HTERT RPE-1 (cell line): Measurements from ENCODE around the gene GTPBP10.
"Not testable (repeated sequence)": the region's sequence is repeated elsewhere in the genome, so short reads cannot be mapped to it uniquely, and the experiment has no call there.

Experiments used
- in situ Hi-C: fragments of 300-500 bp; cut with MboI; formaldehyde crosslinking; loops from 4 replicates; pipeline ENCODE4 v1.14.3; 2020; ENCODE audit warnings: low sequenced_read_pairs

Gene GTPBP10

GRCh38 chr7:90346336-90347125 is at the start of gene GTPBP10:
GTPBP10 (plus strand) TSS chr7:90346716; CDS start chr7:90346742, 26 bp downstream.
- in situ Hi-C loops, result no loop called here

DNA sequence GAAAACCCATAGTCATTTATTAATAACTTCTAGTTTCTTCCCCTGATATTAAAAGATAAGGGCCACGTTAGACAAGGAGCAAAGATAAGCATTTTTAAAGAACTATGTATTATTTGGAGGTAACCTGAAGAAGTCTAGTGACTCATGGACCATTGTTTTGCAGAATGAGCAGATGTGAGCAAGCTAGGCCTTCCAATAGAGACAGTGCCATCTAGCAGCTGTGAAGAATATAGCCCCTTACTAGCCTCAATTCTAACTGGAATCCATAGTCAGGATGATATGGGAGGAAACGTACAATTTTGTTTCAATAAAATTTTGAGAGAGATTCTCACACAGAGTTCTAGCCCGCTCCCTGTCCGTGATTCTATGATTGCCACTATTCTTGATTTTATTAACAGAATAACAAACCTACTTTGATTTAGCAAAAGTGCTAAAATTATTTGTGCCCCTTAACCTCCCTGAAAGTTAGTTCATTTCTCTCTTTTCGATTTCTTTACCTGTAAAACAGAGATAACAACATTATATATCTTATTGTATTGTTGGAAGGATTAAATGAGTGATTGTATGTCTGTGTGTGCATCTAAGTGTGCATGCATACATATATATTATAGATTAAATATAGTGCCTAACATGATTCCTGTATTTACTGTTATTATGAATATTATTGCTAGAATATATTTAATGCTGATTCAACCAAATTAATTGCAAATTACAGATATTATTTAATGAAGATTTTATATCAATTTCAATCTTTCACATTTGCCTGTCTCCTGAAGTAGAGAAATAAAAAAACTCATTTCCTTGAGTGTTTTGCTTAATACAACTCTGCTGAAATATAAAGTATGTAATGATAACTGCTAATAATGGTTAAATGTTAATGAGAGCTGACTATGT is 48.1 kb upstream of the GTPBP10 start:
- in situ Hi-C loops, result no loop called here

- in situ Hi-C loops, result no loop called here
Observed at GRCh38 chr7:90303241-90303640, 43.3 kb upstream of the GTPBP10 start.

DNA sequence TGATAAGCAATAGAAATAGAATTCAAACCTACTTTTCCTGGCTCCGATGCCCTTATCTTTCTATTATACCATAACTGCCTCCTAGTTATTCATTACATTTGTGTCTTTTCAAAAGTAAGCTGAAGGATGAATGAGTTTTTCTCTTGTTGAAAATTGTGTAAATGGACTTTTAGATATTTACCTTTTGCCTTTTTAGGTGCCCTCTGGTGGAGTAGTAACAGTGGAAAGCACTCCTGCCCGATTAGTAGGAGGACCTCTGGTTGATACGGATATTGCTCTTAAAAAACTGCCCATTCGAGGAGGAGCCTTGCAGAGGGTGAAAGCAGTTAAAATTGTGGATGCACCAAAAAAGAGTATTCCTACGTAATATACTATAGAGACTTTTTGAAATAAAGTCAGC is 36.6 kb upstream of the GTPBP10 start:
- in situ Hi-C loops, result no loop called here

DNA sequence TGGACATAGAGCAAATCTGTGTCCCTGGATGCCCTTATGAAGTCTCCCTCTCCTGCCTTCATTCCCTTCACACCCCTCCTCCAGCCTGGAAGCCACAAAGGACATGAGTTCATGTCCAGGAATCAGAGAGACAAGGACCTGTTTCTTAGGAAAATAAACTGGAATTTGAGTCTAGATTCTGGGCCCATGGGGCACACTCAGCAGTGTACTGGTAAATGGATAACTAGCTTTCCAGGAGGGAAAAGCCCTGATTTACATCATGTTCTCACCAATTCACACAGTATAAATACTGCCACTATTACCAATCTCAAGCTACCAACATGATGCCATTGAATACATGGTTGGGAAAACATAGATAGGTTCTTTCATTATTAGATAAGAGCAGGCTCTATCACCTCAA is 35.3 kb upstream of the GTPBP10 start:
- in situ Hi-C loops, result no loop called here

DNA sequence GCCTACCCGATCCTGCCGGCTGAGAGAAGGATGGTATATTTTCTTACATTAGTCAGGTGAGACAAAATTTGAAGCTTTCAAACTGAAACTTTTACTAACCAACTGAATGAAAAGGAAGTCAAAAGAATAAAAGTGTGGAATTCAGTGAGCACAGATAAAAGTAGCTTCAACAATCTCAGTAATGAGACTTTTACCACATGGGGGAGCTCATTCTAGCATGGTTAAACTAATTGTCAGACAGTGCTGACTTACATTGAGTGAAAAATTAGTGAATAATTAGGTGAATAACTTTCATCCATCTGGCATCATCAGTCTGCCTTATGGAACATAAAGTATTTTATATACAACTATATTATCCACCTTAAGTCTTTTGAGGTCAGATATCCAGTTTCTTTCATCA is 33.8 kb upstream of the GTPBP10 start:
- in situ Hi-C loops, result no loop called here

- in situ Hi-C loops, result no loop called here
Observed at GRCh38 chr7:90313907-90314306, 32.6 kb upstream of the GTPBP10 start.

GRCh38 chr7:90320014-90320413 is 26.5 kb upstream of the GTPBP10 start:
- in situ Hi-C loops, result no loop called here

DNA sequence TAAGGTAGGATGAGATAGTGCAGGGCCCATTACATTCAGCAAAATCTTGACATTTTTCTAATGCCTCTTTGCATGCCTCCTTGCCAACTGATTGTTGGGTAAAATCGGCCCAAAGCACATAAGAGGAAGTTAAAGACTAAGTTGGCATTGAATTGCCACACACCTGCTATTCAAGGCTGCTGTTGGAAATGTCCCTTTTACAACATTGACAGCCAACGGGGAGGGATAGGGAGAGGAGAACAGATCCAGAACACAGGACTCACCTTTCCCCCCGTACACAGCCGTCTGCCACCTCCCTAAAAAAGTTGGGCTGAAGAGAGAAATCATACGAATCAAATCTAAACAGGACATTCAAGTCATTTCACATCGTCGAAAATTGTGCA is 26.1 kb upstream of the GTPBP10 start:
- in situ Hi-C loops, result no loop called here

DNA sequence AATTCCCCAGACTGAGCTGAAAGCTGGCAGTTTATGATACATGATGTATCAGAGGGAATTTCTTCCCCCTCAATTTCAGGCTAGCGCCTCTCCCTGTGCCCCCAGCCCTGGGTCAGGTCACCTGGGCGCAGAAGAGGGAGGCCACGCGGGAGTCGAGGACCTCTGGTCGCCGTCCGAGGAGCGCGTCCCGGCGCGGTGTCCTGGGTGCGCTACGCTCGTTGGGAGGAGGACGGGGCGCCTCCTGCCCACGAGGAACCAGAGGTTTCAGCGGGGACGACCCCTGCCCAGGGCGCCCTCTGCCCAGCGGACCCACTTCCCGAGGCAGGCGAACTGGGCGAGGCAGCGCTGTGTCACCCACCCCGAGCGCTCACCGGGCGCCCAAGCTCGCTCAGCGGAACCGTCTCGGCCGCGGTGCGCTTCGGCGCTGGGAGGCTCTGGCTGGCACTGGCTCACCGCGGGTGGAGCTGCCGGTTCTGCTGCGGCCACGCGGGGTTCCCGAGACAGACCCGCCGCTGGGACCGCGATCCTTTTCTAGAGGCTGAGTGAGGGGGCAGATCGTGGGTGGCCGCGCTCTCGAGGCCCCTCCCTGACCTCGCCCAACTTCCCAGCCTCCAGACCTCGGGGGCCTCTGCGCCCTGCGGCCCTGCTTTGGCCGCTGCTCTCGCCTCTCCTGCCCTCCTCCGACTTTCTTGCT is 25.6 kb upstream of the GTPBP10 start, which contains the start of gene FAM237B:
Gene FAM237B, minus strand, starts transcription at position 504 of the 694 bp plus-strand sequence. CDS start 1,556 bp downstream, outside the sequence.
- in situ Hi-C loops, result no loop called here

DNA sequence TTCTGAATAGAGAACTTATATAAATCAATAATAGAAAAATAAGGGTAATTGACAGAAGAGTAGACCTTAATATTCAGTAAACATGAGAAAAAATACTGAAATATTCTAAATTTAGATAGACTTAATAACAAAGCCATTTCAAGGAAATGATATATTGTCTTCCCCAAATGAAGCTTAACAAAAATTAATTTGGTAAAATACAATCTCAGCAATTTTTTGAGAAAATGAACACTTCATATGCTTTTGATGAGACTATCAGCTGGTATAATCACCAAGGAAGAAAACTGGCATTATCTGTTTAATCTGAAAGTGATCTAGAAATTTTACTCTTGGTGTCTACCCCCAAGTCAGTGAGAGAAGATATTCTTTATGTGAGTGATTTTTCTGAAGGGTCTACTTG is 23.7 kb upstream of the GTPBP10 start:
- in situ Hi-C loops, result no loop called here

DNA sequence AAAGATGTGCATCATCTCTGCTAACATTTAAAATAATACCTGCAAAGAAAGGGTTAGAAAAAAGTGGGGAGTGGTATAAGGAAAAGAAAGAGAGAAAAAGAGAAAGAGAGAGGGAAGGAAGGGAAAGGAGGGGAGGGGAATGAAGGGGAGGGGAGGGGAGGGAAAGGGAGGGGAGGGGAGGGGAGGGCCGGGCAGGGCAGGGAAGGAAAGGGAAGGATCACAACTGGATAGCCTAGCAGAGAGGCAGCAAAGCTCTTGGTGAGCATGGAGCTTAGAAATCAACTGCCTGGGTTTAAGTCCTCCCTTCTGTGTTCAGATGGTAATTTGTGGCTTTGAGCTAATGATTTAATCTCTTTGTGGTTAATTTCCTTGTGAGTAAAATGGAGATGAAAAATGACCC is 20.0 kb upstream of the GTPBP10 start:
- in situ Hi-C loops, result no loop called here

- in situ Hi-C loops, result no loop called here
Observed at GRCh38 chr7:90334193-90334843, 12.2 kb upstream of the GTPBP10 start.

DNA sequence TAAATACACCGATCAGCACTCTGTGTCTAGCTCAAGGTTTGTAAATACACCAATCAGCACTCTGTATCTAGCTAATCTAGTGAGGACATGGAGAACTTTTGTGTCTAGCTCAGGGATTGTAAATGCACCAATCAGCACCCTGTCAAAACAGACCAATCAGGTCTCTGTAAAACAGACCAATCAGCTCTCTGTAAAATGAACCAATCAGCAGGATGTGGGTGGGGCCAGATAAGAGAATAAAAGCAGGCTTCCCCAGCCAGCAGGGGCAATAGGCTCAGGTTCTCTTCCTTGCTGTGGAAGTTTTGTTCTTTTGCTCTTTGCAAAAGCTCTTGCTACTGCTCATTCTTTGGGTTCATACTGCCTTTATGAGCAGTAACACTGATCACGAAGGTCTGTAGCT is 11.6 kb upstream of the GTPBP10 start:
- in situ Hi-C loops, result not testable (repeated sequence)

GRCh38 chr7:90337106-90337505 is 9.4 kb upstream of the GTPBP10 start:
- in situ Hi-C loops, result no loop called here

DNA sequence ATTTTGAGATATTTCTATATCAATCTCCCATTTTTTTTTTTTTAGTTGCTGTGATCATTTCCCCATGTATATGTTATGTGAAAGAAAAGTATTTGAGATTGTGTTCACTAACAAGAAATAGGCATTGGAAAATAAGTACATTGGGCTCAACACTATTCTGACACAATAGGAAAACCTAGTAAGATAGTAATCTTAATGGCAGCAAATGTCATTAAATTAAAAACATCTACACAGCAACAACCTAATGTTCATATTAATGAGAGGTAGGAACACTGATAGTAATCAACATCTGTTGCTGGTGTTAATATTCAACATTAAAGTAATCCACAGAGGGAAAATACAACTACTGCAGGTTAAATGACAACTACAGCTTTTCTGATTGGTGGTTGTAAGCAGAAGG is 1.5 kb upstream of the GTPBP10 start:
- in situ Hi-C loops, result no loop called here

GRCh38 chr7:90345595-90346335 is 751 bp upstream of the GTPBP10 start:
- in situ Hi-C loops, result no loop called here

- in situ Hi-C loops, result no loop called here
Observed at GRCh38 chr7:90347759-90348158, 1.2 kb downstream of the GTPBP10 start.

GRCh38 chr7:90349305-90349704 is 2.8 kb downstream of the GTPBP10 start:
- in situ Hi-C loops, result no loop called here

GRCh38 chr7:90350032-90350431 is 3.5 kb downstream of the GTPBP10 start:
- in situ Hi-C loops, result not testable (repeated sequence)
